Epithelial cell of esophagus (primary cell): ENCODE results near the gene ACTRT2.

Experiments used
- DNase-seq: peaks from one replicate; pipeline ENCODE4 v3.0.0; 2010; ENCODE audit warnings: low read depth
- H3K4me3 ChIP-seq: 2 replicates; pipeline ENCODE4 v1.5.1; 2011; ENCODE audit warnings: mild to moderate bottlenecking, low read length, control low read depth
- TF ChIP-seq, protein P1 (sequence below): IDR thresholded peaks from 2 replicates; pipeline ENCODE4 v1.5.1; 2011; ENCODE audit warnings: low read depth, mild to moderate bottlenecking, low read length, control low read depth, inconsistent platforms; ENCODE audit not compliant: insufficient read depth; ENCODE audit errors: missing control alignments

ACTRT2 gene

GRCh38 chr1:3021233-3021671, at the start of gene ACTRT2:
ACTRT2 (plus strand) TSS chr1:3021467; CDS start chr1:3021687, 220 bp downstream.
- no peak within 1 kb of the TSS for H3K4me3 ChIP-seq
- TF ChIP-seq, protein P1, sequence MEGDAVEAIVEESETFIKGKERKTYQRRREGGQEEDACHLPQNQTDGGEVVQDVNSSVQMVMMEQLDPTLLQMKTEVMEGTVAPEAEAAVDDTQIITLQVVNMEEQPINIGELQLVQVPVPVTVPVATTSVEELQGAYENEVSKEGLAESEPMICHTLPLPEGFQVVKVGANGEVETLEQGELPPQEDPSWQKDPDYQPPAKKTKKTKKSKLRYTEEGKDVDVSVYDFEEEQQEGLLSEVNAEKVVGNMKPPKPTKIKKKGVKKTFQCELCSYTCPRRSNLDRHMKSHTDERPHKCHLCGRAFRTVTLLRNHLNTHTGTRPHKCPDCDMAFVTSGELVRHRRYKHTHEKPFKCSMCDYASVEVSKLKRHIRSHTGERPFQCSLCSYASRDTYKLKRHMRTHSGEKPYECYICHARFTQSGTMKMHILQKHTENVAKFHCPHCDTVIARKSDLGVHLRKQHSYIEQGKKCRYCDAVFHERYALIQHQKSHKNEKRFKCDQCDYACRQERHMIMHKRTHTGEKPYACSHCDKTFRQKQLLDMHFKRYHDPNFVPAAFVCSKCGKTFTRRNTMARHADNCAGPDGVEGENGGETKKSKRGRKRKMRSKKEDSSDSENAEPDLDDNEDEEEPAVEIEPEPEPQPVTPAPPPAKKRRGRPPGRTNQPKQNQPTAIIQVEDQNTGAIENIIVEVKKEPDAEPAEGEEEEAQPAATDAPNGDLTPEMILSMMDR: no peak
- DNase-seq: no peak

DNA sequence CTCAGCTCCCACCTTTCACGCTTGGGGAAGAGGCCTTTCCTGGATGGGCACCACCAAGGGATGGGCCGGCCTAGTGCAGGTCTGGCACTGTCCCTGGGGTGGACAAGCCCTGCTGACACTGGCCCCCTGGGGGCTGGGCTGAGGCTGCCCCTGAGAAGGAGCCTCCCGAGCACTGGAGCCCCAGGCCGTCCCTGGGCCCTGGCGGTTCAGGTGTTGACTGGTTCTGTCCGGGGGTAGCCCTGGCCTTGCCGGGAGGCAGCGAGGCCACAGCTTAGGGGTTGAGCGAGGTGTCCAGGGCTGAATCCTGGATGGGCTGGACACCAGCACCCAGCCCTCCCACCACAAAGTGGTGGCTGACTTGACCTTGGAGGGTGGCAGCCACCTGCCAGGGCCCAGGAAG, 49.7 kb upstream of the ACTRT2 start:
- no peak for DNase-seq
- TF ChIP-seq, protein P1: no peak

GRCh38 chr1:2972011-2972878, 49.0 kb upstream of the ACTRT2 start:
- DNase-seq: no peak
- TF ChIP-seq, protein P1: no peak

More for the DNA sequence above, 49.7 kb upstream of the ACTRT2 start:
- no peak overlapping the region for H3K4me3 ChIP-seq

DNA sequence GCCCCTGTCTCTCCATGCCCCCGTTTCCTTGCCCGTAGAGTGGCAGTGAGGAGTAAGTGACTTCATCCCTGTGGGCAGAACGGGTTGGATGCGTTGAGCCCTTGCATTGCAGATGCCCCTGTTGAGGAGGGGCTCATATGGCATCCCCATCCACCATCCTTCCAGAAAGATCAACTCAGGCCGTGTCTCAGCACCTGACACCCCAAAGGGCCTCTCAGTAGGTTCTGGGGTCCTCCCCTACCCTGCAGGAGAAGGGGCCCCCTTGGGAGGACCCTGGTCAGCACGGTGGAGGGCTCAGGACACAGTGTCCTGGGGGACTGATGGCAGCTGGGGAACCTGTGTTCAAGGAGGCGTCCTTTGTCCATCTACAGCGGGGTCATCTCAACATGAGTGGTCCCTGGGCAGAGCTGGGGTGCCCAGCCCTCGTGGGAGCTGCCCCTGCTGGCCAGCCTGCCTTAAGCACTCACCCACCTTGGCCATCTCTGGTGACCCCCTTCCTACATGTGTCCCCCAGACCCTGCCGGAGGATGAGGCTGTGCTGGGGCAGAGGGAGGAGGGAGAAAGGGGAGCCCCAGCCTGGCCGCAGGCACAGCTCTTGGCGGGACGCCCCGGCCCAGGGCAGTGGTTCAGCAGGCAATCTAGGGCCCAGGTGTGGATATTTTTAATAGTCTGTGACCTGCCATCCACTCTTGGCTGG, 48.2 kb upstream of the ACTRT2 start:
- DNase-seq: no peak
- H3K4me3 ChIP-seq: no peak overlapping the region
- TF ChIP-seq, protein P1: no peak

More at GRCh38 chr1:2972011-2972878, 49.0 kb upstream of the ACTRT2 start:
- no peak overlapping the region for H3K4me3 ChIP-seq

- no peak for DNase-seq
- H3K4me3 ChIP-seq: no peak overlapping the region
Measured at GRCh38 chr1:2973601-2974593, 47.4 kb upstream of the ACTRT2 start.

More at GRCh38 chr1:2973601-2974593, 47.4 kb upstream of the ACTRT2 start:
- TF ChIP-seq, protein P1: no peak
